Tibial artery (tissue), 4 donors: ENCODE data around the gene SNX9.
"Not testable (repeated sequence)": the region's sequence is repeated elsewhere in the genome, so short reads cannot be mapped to it uniquely, and the experiment has no call there.

Source experiments
- DNase-seq, 2 donors: peaks; one replicate each; pipeline ENCODE4 v3.0.0-alpha.2; 2019
- H3K27ac ChIP-seq, 2 donors: fragments of 200-600 bp; sonication (generic) in 1 of 2; 1 replicate in 1 of 2; 2 replicates in 1 of 2; pipeline ENCODE4 v1.5.1; 2018 to 2019; ENCODE audit warnings: mild to moderate bottlenecking in 1 of 2
- H3K27me3 ChIP-seq, 2 donors: fragments of 200-600 bp; sonication (generic) in 1 of 2; one replicate each; pipeline versions ENCODE4 v1.5.1 to v1.6.0; 2016 to 2019
- H3K36me3 ChIP-seq, 3 donors: fragments of 200-600 bp; sonication (generic) in 2 of 3; one replicate each; pipeline ENCODE4 v1.5.1; 2016 to 2019; ENCODE audit warnings: mild to moderate bottlenecking in 2 of 3
- H3K4me1 ChIP-seq, 4 donors: fragments of 200-600 bp; sonication (generic) in 2 of 4; 1 replicate in 3 of 4; 2 replicates in 1 of 4; pipeline ENCODE4 v1.5.1; 2016 to 2019
- H3K4me3 ChIP-seq, 2 donors: fragments of 200-600 bp; sonication (generic) in 1 of 2; 1 replicate in 1 of 2; 2 replicates in 1 of 2; pipeline ENCODE4 v1.5.1; 2018 to 2019; ENCODE audit warnings: mild to moderate bottlenecking in 2 of 2
- H3K9me3 ChIP-seq, 3 donors: fragments of 200-600 bp; sonication (generic) in 1 of 3; one replicate each; pipeline ENCODE4 v1.5.1; 2016 to 2019
- intact Hi-C: fragments of 100-400 bp; cut with DNase I; formaldehyde crosslinking; loops from one replicate; pipeline ENCODE4 v1.15.0; 2023; ENCODE audit warnings: low total_unique reads
- TF ChIP-seq, protein P1 (sequence below), 2 experiments: fragments of 200-600 bp in 1 of 2; fragments of 450-650 bp in 1 of 2; IDR thresholded peaks; one replicate each; pipeline ENCODE4 v1.5.1; 2017 to 2019; ENCODE audit warnings: antibody characterized with exemption in 2 of 2, mild to moderate bottlenecking in 1 of 2, moderate library complexity in 1 of 2

SNX9 gene

DNA sequence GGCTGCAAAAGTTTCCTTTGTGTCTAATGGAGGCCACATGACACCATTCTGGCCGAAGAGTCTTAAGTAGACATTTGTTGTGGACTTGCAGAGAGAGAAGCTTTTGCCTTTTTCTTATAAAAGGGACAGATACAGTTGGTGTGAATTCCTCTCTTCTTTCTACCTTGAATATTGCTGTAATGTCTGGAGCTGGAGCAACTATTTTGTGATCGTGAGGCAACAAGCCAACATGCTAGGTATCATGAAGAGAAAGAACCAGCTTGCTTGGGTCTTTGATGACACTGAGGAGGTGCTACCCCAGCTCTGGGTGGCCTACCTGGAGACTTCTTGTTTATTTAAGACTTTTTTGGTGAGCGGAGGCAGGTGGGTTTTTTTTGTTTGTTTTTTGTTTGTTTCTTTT is 142.3 kb downstream of the SNX9 start:
- Histone ChIP-seq H3K27me3 (no peaks in the 10 kb centered on the region), H3K4me3 (no peak overlapping the region), H3K27ac (no peak overlapping the region), H3K4me1 (peaks cover 0 to 14% (median 0%) of the 10 kb centered on the region in 4 donors), H3K9me3 (no peaks in the 10 kb centered on the region), H3K36me3 (no peaks in the 10 kb centered on the region)
- no peak for DNase-seq
- TF ChIP-seq, protein P1, sequence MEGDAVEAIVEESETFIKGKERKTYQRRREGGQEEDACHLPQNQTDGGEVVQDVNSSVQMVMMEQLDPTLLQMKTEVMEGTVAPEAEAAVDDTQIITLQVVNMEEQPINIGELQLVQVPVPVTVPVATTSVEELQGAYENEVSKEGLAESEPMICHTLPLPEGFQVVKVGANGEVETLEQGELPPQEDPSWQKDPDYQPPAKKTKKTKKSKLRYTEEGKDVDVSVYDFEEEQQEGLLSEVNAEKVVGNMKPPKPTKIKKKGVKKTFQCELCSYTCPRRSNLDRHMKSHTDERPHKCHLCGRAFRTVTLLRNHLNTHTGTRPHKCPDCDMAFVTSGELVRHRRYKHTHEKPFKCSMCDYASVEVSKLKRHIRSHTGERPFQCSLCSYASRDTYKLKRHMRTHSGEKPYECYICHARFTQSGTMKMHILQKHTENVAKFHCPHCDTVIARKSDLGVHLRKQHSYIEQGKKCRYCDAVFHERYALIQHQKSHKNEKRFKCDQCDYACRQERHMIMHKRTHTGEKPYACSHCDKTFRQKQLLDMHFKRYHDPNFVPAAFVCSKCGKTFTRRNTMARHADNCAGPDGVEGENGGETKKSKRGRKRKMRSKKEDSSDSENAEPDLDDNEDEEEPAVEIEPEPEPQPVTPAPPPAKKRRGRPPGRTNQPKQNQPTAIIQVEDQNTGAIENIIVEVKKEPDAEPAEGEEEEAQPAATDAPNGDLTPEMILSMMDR (IDR thresholded peaks at IDR 0.05): no peak
- intact Hi-C loops: no loop called here

DNA sequence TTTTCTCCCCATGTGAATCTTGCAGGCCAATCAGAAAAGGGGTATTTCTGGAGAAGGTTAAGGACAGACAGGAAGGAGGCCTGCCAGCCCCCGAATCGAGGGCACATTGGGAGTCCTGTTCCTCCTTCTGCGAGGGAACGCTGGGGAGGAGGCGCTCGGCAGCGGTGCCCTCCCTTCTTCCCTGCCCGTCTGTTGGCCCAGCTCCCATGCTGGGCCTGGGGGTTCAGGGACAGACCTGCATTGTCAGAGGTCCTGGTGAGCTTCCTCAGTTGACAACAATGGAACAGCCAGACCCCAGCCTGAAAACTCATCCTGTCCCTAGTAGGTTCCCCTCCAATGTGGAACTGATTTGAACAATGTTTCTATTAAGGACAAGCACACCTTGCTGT is 143.5 kb downstream of the SNX9 start:
- TF ChIP-seq, protein P1 (IDR thresholded peaks at IDR 0.05): no peak
- intact Hi-C loops: no loop called here
- no peak overlapping the region for H3K27ac ChIP-seq

DNA sequence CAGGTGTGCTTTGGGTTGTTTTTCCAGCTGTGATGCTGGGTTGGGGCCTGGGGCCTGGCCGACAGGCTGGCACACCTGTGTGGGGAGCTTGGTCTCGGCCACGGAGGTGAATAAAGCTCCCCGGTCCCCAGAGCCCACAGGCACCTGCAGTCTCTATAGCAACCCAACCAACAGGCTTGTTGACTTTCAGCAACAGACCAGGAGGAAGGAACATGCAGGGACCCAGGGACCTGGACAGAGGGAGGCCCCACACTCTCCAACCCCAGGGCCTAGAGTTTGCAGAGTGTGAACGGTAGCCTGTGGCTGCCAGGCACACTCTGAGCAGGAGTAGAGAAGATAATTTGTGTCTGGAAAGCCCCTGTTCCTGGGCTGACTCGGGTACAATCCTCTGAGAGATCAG is 144.0 kb downstream of the SNX9 start:
- Histone ChIP-seq H3K9me3 (no peaks in the 10 kb centered on the region), H3K4me3 (no peak overlapping the region), H3K4me1 (peaks cover 0 to 14% (median 0%) of the 10 kb centered on the region in 4 donors), H3K27me3 (no peaks in the 10 kb centered on the region), H3K36me3 (no peaks in the 10 kb centered on the region), H3K27ac (no peak overlapping the region)
- DNase-seq: no peak
- TF ChIP-seq, protein P1 (IDR thresholded peaks at IDR 0.05): no peak
- intact Hi-C loops: no loop called here

More for the DNA sequence above, 143.5 kb downstream of the SNX9 start:
- Histone ChIP-seq H3K27me3 (no peaks in the 10 kb centered on the region), H3K4me3 (no peak overlapping the region), H3K4me1 (peaks cover 0 to 14% (median 0%) of the 10 kb centered on the region in 4 donors), H3K36me3 (no peaks in the 10 kb centered on the region), H3K9me3 (no peaks in the 10 kb centered on the region)
- no peak for DNase-seq

DNA sequence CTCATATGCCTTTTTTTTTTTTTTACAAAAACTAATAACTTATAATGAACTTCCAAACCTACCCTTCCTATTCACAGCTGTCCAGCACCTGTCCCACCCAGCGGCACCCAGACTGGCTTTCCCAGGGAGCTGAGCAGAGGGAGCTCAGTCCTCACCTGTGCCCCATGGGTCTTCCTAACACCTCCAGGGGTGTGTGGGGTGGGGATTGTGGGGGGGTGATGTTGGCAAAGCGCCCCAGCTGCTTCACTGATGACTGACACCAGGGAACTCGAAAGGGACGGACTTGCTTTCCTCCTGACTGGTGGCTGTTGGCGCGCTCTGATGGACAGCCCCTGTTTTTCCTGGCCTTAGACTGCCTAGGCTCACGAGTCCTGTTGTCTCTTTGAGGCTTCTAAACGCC is 144.4 kb downstream of the SNX9 start:
- intact Hi-C loops: no loop called here
- TF ChIP-seq, protein P1 (IDR thresholded peaks at IDR 0.05): no peak
- no peak overlapping the region for H3K4me3 ChIP-seq
- peaks cover 0 to 14% (median 0%) of the 10 kb centered on the region in 4 donors for H3K4me1 ChIP-seq
- no peaks in the 10 kb centered on the region for H3K27me3 ChIP-seq
- no peaks in the 10 kb centered on the region for H3K9me3 ChIP-seq
- H3K27ac ChIP-seq: no peak overlapping the region
- H3K36me3 ChIP-seq: no peaks in the 10 kb centered on the region
- no peak for DNase-seq

DNA sequence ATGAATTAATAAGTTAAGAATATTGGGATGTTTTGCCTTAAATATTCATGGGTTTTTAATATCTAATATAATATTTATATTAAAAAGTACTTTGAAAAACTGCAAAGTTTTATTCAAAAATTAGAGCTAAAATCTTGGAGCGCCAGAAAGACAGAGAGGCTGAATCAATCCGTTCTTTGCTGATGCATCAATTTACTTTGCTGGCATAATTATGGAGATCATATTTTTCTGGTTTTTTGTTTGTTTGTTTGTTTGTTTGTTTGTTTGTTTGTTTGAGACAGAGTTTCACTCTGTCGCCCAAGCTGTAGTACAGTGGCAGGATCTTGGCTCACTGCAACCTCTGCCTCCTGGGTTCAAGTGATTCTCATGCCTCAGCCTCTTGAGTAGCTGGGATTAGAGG is 149.1 kb downstream of the SNX9 start:
- H3K4me1 ChIP-seq, H3K36me3 ChIP-seq, H3K4me3 ChIP-seq, intact Hi-C loops, H3K27ac ChIP-seq, DNase-seq, H3K27me3 ChIP-seq, H3K9me3 ChIP-seq: not testable (repeated sequence)

DNA sequence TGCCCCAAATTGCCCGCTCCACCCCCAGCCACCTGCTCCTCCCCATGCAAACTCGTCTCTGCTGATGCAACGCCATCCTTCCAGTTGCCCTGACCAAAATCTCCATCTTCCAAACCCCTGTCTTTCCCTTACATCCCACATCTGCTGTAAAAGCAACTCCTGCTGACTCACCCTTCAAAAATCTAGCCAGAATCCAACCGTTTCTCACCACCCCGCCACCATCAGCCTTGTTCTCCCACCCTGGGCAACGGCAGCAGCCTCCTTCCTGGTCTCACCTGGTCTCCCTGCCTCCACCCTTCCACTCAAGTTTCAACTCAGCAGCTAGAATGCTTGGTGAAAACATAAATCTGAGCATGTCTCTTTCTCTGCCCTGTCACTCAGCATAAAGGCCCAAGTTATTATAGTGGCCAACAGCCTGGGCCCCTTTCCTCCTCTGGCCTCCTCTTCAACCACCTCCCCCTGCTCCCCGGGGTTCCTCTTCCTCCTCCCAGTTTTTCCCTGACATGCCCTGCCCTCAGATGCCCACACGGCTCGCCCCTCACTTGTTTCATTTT is 151.4 kb downstream of the SNX9 start:
- Histone ChIP-seq H3K27ac (no peak overlapping the region), H3K36me3 (no peaks in the 10 kb centered on the region), H3K4me1 (no peaks in the 10 kb centered on the region), H3K9me3 (no peaks in the 10 kb centered on the region), H3K4me3 (no peak overlapping the region), H3K27me3 (no peaks in the 10 kb centered on the region)
- no peak for DNase-seq
- intact Hi-C loops: no loop called here
- TF ChIP-seq, protein P1 (IDR thresholded peaks at IDR 0.05): no peak
